ENCODE results near the gene DYNC1LI1. TPM values are rescaled to one million over a fixed set of nuclear protein-coding genes. Genes with fewer than 3 reads are reported as not detected.

Gene DYNC1LI1
- total and polyA plus RNA-seq, 2 experiments from 2014 or later: 43.2 to 47.3 TPM

- no peaks in the 10 kb centered on the region for H3K4me1 ChIP-seq (ENCODE audit: low read depth)
- no peak for DNase-seq (ENCODE audit: low read depth in 1 of 2, low spot score in 1 of 2)
- H3K27me3 ChIP-seq: no peaks in the 10 kb centered on the region
- no peaks in the 10 kb centered on the region for H3K9me3 ChIP-seq (ENCODE audit: low read depth)
- TF ChIP-seq CTCF (IDR thresholded peaks at IDR 0.05; ENCODE audit: low read depth, low read length): no peak
- no peak overlapping the region for H3K4me3 ChIP-seq
- no peak overlapping the region for H3K27ac ChIP-seq
- no peaks in the 10 kb centered on the region for H3K36me3 ChIP-seq
These were observed 41.9 kb upstream of the DYNC1LI1 start for GRCh38 chr3:32612547-32612946.

GRCh38 chr3:32607522-32607921 is 36.9 kb upstream of the DYNC1LI1 start:
- no peaks in the 10 kb centered on the region for H3K9me3 ChIP-seq (ENCODE audit: low read depth)
- no peak overlapping the region for H3K4me3 ChIP-seq
- no peak for TF ChIP-seq CTCF (IDR thresholded peaks at IDR 0.05; ENCODE audit: low read depth, low read length)
- H3K4me1 ChIP-seq (ENCODE audit: low read depth): peaks cover 6% of the 10 kb centered on the region
- H3K36me3 ChIP-seq: no peaks in the 10 kb centered on the region
- no peaks in the 10 kb centered on the region for H3K27me3 ChIP-seq
- DNase-seq (ENCODE audit: low read depth in 1 of 2, low spot score in 1 of 2): no peak
- no peak overlapping the region for H3K27ac ChIP-seq

- no peak for TF ChIP-seq CTCF (IDR thresholded peaks at IDR 0.05; ENCODE audit: low read depth, low read length)
- no peaks in the 10 kb centered on the region for H3K27me3 ChIP-seq
- no peak for DNase-seq (ENCODE audit: low read depth in 1 of 2, low spot score in 1 of 2)
- H3K36me3 ChIP-seq: no peaks in the 10 kb centered on the region
- H3K9me3 ChIP-seq (ENCODE audit: low read depth): no peaks in the 10 kb centered on the region
- H3K4me3 ChIP-seq: no peak overlapping the region
- H3K27ac ChIP-seq: no peak overlapping the region
- H3K4me1 ChIP-seq (ENCODE audit: low read depth): peaks cover 10% of the 10 kb centered on the region
These were observed 36.3 kb upstream of the DYNC1LI1 start for GRCh38 chr3:32606960-32607359.

DNA sequence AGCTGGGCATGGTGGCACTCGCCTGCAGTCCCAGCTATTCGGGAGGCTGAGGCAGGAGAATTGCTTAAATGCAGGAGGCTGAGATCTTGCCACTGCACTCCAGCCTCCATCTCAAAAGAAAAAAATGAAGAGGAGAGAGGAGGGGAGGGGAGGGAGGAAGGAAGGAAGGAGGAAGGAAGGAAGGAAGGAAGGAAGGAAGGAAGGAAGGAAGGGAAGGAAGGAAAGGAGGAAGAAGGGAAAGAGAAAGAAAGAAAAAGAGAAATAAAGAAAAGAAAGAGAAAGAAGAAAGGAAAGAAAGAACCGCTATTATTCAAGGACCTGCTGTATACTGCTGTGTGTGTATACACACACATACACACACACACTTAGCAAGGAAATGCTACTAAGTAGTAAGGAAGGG is 35.6 kb upstream of the DYNC1LI1 start:
- no peaks in the 10 kb centered on the region for H3K36me3 ChIP-seq
- H3K27ac ChIP-seq: no peak overlapping the region
- DNase-seq (ENCODE audit: low read depth in 1 of 2, low spot score in 1 of 2): no peak
- H3K4me3 ChIP-seq: no peak overlapping the region
- H3K27me3 ChIP-seq: no peaks in the 10 kb centered on the region
- no peak for TF ChIP-seq CTCF (IDR thresholded peaks at IDR 0.05; ENCODE audit: low read depth, low read length)
- H3K9me3 ChIP-seq (ENCODE audit: low read depth): no peaks in the 10 kb centered on the region
- peaks cover 14% of the 10 kb centered on the region for H3K4me1 ChIP-seq (ENCODE audit: low read depth)

GRCh38 chr3:32603064-32603463 is 32.4 kb upstream of the DYNC1LI1 start:
- Histone ChIP-seq H3K4me1 (ENCODE audit: low read depth) (peaks cover 15% of the 10 kb centered on the region), H3K27me3 (no peaks in the 10 kb centered on the region), H3K4me3 (no peak overlapping the region), H3K27ac (no peak overlapping the region), H3K36me3 (no peaks in the 10 kb centered on the region), H3K9me3 (ENCODE audit: low read depth) (no peaks in the 10 kb centered on the region)
- no peak for TF ChIP-seq CTCF (IDR thresholded peaks at IDR 0.05; ENCODE audit: low read depth, low read length)
- DNase-seq (ENCODE audit: low read depth in 1 of 2, low spot score in 1 of 2): no peak

DNA sequence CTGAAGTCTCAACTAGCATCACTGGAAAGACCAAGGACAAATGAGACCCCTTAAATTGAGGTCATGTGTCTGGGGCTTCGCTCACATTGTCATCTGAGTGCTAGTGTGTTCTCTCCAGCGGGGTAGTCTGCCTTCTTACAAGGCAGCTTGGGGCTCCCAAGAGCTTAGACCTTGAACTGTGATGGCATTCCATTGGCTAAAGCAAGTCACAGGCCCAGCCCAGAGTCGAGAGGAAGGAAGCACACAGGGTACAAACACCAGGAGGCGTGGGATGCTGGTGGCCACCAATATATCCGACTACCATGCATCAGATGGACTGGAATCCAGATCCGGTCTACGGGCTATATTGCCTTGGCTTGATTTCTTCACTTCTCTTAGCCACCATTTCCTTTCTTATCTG is 31.5 kb upstream of the DYNC1LI1 start:
- Histone ChIP-seq H3K9me3 (ENCODE audit: low read depth) (no peaks in the 10 kb centered on the region), H3K36me3 (no peaks in the 10 kb centered on the region), H3K4me1 (ENCODE audit: low read depth) (peaks cover 15% of the 10 kb centered on the region), H3K27ac (no peak overlapping the region), H3K4me3 (no peak overlapping the region), H3K27me3 (no peaks in the 10 kb centered on the region)
- TF ChIP-seq CTCF (IDR thresholded peaks at IDR 0.05; ENCODE audit: low read depth, low read length): no peak
- DNase-seq (ENCODE audit: low read depth in 1 of 2, low spot score in 1 of 2): no peak

All from cardiac muscle cell (in vitro differentiated cells and primary cell).